Thyroid gland (tissue), 4 donors: Measurements from ENCODE around the gene SPOCK1. TPM values are rescaled to one million over a fixed set of nuclear protein-coding genes. Genes with fewer than 3 reads are reported as not detected.

Experiments
- DNase-seq, 2 donors: peaks; one replicate each; pipeline ENCODE4 v3.0.0-alpha.2; 2019
- H3K27ac ChIP-seq, 3 donors: fragments of 200-600 bp; sonication (generic); 1 replicate in 2 of 3; 2 replicates in 1 of 3; pipeline ENCODE4 v1.5.1; 2016 to 2019; ENCODE audit warnings: mild to moderate bottlenecking in 1 of 3, moderate library complexity in 1 of 3
- H3K27me3 ChIP-seq: fragments of 200-600 bp; sonication (generic); one replicate; pipeline ENCODE4 v1.5.1; 2019
- H3K36me3 ChIP-seq, 2 donors: fragments of 200-600 bp; sonication (generic); one replicate each; pipeline ENCODE4 v1.5.1; 2016 to 2019
- H3K4me1 ChIP-seq, 2 donors: fragments of 200-600 bp; sonication (generic); one replicate each; pipeline ENCODE4 v1.5.1; 2017 to 2019
- H3K4me3 ChIP-seq, 3 donors: fragments of 200-600 bp; sonication (generic); replicated peaks in 1 of 3; 1 replicate in 2 of 3; 2 replicates in 1 of 3; pipeline ENCODE4 v1.5.1; 2016; ENCODE audit warnings: mild to moderate bottlenecking in 1 of 3
- H3K9me3 ChIP-seq: fragments of 200-600 bp; sonication (generic); one replicate; pipeline ENCODE4 v1.5.1; 2017
- CTCF ChIP-seq, 6 experiments: fragments of 200-600 bp in 3 of 6; fragments of 450-650 bp in 3 of 6; sonication (generic) in 3 of 6; IDR thresholded peaks; one replicate each; pipeline ENCODE4 v1.5.1; 2016 to 2019; ENCODE audit warnings: antibody characterized with exemption in 6 of 6, mild to moderate bottlenecking in 2 of 6, inconsistent platforms in 1 of 6, moderate library complexity in 1 of 6
- POLR2A ChIP-seq, 2 donors: fragments of 450-650 bp; IDR thresholded peaks; one replicate each; pipeline ENCODE4 v1.6.1; 2017; ENCODE audit warnings: antibody characterized with exemption in 2 of 2, mild to moderate bottlenecking in 2 of 2, moderate library complexity in 1 of 2
- WGBS, 2 donors: methylation state at CpG; one replicate each; pipeline ENCODE4 v1.1.5; 2017; 5-methylcytosine and 5-hydroxymethylcytosine counted together
- intact Hi-C: fragments of 100-400 bp; cut with DNase I; formaldehyde crosslinking; loops from one replicate; pipeline ENCODE4 v1.15.1; 2023
- total RNA-seq, 4 donors: library from RNA; depleted of rRNA; stranded (reverse); fragments of >200 nt; gene quantifications; one replicate each; pipeline ENCODE4 v1.2.3, GENCODE V29; 2016

SPOCK1 gene
- total RNA-seq, 4 donors from 2014 or later = 15.8 to 34.1 (median 27.5) TPM

DNA sequence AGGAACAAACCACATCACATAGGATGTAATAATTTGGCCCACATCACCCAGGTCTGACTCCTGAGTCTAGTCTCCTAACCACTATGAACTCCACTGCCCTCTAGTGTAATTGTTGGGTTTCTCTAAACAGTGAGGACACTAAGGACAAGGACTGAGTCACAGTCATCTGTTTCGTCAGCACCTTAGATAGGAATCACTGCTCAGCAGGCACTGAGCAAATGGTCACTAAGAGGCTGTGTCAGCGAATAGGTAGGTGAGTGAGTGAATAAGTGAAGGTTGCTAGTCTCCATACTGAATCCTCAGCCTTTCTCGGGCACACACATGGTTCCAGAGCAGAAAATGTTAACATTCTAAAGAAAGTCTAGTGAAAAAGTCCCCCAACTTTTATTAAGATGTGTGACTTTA is 278.6 kb downstream of the SPOCK1 start:
- no peak for DNase-seq
- peaks cover 0 to 12% of the 10 kb centered on the region in 2 donors for H3K4me1 ChIP-seq
- no peak overlapping the region for H3K4me3 ChIP-seq
- peak in 3 of 6 experiments; percentile 12 to 39 (median 37) for TF ChIP-seq CTCF (IDR thresholded peaks at IDR 0.05)
- no peak for TF ChIP-seq POLR2A (IDR thresholded peaks at IDR 0.05)
- WGBS, 2 donors = 57 to 74% methylated on average over 3 of the region's 3 CpGs
- intact Hi-C loops = no loop called here
- H3K27ac ChIP-seq = no peak overlapping the region
- H3K36me3 ChIP-seq = no peaks in the 10 kb centered on the region
- H3K27me3 ChIP-seq = no peaks in the 10 kb centered on the region
- no peaks in the 10 kb centered on the region for H3K9me3 ChIP-seq

DNA sequence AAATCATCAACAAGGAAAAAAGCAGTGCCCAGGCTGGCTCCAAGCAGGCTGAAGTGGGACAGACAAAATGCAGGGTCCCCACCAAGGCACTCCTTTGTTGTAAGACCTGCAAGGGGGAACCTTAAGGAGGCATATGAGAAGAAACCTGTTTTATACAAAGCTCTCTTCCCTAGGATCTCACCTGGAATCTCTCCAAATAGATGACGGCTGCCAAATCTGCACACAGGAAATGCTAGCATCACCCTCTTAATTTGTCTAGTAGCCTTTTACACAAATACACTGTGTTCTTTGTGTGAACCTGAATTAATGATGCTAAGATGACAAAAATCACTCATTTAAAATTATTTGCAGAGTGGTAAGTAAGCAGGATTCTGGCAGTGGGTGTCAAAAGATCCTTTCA is 280.2 kb downstream of the SPOCK1 start:
- Histone ChIP-seq H3K4me3 (no peak overlapping the region), H3K9me3 (no peaks in the 10 kb centered on the region), H3K27me3 (no peaks in the 10 kb centered on the region), H3K27ac (no peak overlapping the region), H3K36me3 (no peaks in the 10 kb centered on the region), H3K4me1 (peaks cover 0 to 12% of the 10 kb centered on the region in 2 donors)
- TF ChIP-seq POLR2A (IDR thresholded peaks at IDR 0.05) (no peak), CTCF (IDR thresholded peaks at IDR 0.05) (no peak)
- intact Hi-C loops = no loop called here
- DNase-seq = peak; percentile 30 to 55
- WGBS, 2 donors = 9 to 19% methylated on average over 1 of the region's 1 CpG

DNA sequence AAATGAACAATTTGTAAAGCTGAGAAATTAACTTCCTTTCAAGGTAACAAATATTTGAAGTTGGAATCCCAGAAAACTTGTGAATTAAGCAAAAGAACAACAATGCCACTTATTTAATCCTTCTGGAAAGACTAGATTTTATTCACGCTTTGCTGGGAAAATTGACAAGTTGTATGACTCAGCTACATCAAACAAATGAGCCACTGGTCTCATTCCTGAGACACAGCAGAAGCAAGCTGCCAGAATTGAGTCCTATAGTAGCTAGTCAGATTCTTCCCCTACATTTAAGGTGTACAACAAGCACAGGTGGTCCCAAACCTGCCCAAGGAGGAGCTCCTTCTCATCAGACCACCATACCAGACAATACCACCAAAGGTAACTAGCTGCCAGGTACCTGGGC is 280.7 kb downstream of the SPOCK1 start:
- TF ChIP-seq POLR2A (IDR thresholded peaks at IDR 0.05) (no peak), CTCF (IDR thresholded peaks at IDR 0.05) (no peak)
- DNase-seq = peak; percentile 4 to 18
- intact Hi-C loops = no loop called here
- 0 to 13% methylated on average over 1 of the region's 1 CpG for WGBS, 2 donors
- H3K27me3 ChIP-seq = no peaks in the 10 kb centered on the region
- peaks cover 0 to 12% of the 10 kb centered on the region in 2 donors for H3K4me1 ChIP-seq
- no peaks in the 10 kb centered on the region for H3K9me3 ChIP-seq
- no peaks in the 10 kb centered on the region for H3K36me3 ChIP-seq
- no peak overlapping the region for H3K27ac ChIP-seq
- no peak overlapping the region for H3K4me3 ChIP-seq

DNA sequence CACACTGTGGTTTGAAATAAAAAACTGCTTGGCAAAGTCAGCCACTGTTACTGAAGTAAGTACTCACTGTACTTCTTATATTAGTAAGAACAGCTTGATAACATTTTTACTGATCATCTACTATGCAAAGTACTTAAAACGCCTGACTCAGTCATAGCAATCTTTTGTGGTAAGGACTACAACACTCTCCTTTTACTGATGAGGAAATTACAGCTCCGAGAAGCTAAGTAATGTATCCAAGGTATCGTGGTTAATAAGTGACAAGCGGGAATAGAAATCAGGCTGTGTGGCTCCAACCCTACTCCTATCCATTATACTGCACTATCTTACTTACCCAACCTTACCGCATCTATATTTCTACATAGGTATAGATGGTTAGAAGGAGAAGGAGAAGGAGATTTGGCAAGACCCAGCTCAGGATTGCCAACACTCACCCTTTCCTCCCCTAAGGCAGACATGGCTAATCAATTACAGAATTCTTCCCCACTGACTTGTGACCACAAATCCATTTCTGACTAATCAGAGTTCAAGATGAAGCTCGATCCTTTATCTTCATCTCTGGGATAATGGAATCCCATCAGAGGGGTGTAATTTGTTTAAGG is 281.4 kb downstream of the SPOCK1 start:
- H3K27me3 ChIP-seq = no peaks in the 10 kb centered on the region
- no peaks in the 10 kb centered on the region for H3K36me3 ChIP-seq
- no peak for DNase-seq
- TF ChIP-seq POLR2A (IDR thresholded peaks at IDR 0.05) = no peak
- no peak for TF ChIP-seq CTCF (IDR thresholded peaks at IDR 0.05)
- no peak overlapping the region for H3K27ac ChIP-seq
- H3K9me3 ChIP-seq = no peaks in the 10 kb centered on the region
- intact Hi-C loops = no loop called here
- no peak overlapping the region for H3K4me3 ChIP-seq
- peaks cover 0 to 12% of the 10 kb centered on the region in 2 donors for H3K4me1 ChIP-seq
- 88% methylated on average over 6 of the region's 6 CpGs for WGBS, 2 donors

- intact Hi-C loops = no loop called here
- no peak for DNase-seq
- 80 to 84% methylated on average over 5 of the region's 5 CpGs for WGBS, 2 donors
Measured at GRCh38 chr5:137216976-137217598, 282.0 kb downstream of the SPOCK1 start.

More at GRCh38 chr5:137216976-137217598, 282.0 kb downstream of the SPOCK1 start:
- peaks cover 0 to 12% of the 10 kb centered on the region in 2 donors for H3K4me1 ChIP-seq
- H3K27ac ChIP-seq = no peak overlapping the region
- no peaks in the 10 kb centered on the region for H3K9me3 ChIP-seq
- H3K4me3 ChIP-seq = no peak overlapping the region
- H3K27me3 ChIP-seq = no peaks in the 10 kb centered on the region
- no peaks in the 10 kb centered on the region for H3K36me3 ChIP-seq
- TF ChIP-seq CTCF (IDR thresholded peaks at IDR 0.05) (no peak), POLR2A (IDR thresholded peaks at IDR 0.05) (no peak)
